HG02623 (cell line): Measurements from ENCODE around the gene NR1D2.
"Not testable (repeated sequence)": the region's sequence is repeated elsewhere in the genome, so short reads cannot be mapped to it uniquely, and the experiment has no call there.

Experiments used
- ATAC-seq: cut with Tn5 transposase; IDR thresholded peaks from one replicate; pipeline ENCODE4 v1.9.1; 2021; ENCODE audit warnings: moderate library complexity; ENCODE audit not compliant: unreplicated experiment

The NR1D2 gene

DNA sequence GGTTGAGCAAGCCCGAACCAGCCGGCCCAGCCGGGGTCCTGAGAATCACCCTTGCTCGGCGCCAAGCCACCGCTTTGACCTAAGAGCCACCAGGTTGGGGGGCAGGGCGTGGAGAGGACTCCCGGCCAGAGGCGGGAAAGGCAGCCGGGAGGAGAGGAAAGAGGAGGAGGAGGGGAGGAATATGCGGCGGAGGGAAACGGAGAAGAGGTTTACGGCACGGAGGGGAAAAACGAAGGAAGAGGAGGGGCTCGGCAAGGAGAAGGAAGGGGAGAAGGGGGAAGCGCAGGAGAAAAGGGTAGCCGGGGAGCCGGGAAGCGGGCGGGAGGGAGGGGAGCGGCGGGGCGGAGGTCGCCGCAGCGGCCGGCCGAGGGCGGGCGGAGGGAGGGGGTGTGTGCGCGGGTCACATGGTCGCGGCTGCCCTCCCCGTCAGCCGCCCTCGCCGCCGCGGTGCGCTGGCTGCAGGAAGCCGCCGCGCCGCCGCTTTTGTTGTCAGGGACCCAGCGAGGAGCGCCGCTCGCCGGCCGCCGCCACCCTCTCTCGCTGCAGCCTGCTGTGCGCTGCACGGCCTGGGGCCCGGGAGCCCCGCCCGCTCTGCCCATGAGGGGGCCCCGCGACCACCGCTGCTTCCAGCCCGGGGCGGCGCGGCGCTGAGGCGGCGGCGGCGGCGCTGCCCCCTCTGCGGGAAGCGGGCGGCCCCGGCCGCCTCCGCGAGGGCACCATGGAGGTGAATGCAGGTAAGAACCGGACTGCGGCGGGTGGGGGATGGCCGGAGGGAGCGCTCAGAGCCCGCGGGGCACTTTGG lies at the start of gene NR1D2:
Gene NR1D2, plus strand, starts transcription at position 426 of the 802 bp plus-strand sequence. Its CDS starts 293 bp downstream, at position 719.
- peak; percentile 55 for ATAC-seq

DNA sequence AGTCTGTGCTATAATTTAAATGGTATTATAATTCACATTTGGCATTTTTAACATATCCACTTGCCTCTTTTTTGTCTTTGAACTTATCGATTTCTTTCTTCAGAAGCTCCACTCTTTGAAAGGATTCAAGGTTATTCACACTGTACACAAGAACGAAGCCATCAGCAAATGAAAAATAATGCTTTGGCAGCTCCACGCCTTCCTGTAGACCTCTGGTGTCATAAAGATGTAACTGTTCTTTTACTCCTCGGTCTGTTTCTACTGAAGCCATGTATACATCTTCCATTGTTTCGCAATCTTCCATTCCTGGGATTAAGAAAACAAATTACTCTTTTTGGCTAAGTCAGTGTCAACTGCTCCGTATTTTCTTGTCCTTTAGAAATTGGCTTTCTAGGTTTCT lies 44.3 kb upstream of the NR1D2 start:
- no peak for ATAC-seq

DNA sequence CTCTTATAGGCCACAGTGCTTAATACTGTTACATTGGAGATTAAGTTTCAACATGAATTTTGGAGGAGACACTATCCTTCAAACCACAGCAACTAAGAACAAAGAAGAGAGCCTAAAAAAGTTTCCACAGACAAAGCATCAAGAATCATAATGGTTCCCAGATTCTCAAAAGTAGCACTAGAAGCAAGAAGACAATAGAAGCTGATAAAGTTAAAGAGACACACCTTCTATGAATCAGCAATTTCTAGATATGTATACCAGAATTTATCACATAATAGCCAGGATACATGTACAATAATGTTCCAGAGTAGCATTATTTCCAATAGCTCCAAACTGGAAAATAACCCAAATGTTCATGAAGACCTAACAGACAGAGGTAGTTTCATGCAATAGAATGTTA lies 40.5 kb upstream of the NR1D2 start:
- ATAC-seq: no peak

DNA sequence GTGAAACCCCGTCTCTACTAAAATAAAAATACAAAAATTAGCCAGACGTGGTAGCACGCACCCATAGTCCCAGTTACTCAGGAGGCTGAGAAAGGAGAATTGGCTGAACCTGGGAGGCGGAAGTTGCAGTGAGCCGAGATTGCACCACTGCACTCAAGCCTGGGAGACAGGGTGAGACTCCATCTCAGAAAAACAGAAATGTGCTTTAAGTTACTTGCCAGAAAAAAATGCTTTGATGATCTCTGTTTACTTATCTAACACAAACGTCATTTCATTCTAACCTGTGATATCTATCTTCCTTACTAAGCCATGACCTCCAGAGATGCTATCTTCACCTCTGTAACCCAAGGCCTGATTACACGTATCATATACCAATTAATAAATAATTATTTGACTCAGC lies 35.7 kb upstream of the NR1D2 start:
- no peak for ATAC-seq

DNA sequence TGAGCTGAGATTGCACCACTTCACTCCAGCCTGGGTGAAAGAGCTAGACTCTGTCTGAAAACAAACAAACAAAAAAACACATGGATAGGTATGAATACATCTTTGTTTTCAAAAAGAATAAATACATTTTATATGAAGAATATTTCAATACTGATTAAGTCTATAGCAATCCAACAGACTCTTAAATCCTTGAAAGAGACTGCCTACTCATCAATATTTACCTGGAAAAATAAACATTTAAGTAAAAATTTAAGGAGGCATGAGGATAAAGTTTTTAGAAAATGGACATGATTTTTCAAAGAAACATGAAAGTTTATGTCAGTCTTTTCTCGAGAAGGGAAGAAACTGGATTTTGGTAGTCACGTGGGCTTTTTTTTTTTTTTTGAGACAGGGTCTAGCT lies 33.7 kb upstream of the NR1D2 start:
- ATAC-seq: no peak

DNA sequence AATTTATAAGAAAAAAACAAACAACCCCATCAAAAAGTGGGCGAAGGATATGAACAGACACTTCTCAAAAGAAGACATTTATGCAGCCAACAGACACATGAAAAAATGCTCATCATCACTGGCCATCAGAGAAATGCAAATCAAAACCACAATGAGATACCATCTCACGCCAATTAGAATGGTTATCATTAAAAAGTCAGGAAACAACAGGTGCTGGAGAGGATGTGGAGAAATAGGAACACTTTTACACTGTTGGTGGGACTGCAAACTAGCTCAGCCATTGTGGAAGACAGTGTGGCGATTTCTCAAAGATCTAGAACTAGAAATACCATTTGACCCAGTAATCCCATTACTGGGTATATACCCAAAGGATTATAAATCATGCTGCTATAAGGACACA lies 32.8 kb upstream of the NR1D2 start:
- not testable (repeated sequence) for ATAC-seq

DNA sequence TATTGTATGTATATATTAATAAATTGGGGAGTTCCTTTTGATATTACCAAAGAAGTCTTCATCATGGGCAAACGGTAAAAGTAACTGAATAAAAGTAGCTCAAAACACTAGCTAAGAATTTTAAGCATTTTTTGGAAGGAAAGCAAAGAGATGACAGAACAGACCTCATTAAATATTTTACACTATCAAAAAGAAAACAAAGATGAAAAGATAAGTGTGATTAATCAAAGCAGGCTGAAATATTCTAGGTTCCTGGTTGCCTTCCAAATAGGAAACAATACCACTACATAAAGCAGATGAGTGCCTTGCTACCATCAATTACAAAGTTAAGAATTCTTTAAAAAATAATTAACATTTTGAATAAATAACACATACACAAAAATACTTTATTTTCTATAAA lies 31.9 kb upstream of the NR1D2 start:
- ATAC-seq: no peak

DNA sequence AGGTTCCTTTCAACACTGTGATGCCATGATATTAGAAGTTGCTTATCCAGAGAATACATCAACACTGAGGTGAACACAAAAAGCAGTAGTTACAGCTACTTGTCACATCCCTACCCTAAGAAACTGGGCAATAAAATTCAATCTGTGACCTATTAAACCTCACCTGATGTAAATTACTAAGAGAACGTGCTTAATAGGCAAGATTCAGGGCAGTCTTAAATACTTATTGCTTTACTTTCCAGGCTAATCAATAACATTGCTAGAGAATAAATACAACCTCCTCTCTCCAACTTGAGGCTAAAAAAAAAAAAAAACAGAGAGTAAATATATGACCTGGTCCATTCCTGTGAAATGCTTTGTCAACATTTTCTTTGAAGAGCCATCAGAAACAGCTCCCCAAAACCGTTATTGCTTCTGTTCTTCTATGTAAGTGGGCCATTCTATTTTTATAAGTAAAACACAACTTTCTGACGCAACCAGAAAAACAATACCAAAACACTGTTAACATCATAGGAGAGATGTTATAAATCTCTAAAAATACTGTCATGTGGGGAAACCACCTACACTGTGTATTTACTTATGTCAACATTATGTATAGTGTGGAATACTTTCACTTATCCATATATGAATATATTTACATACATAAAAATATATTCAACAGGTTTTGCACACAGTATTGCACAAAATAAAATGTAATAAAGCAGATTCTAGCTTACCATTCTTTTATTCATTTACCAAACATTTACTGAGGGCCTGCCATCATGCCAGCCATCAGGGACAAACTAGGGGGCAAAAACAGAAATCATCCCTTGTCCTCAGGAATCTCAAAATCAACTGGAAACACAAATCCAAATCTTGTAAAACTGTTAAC lies 31.0 kb upstream of the NR1D2 start:
- ATAC-seq: no peak

DNA sequence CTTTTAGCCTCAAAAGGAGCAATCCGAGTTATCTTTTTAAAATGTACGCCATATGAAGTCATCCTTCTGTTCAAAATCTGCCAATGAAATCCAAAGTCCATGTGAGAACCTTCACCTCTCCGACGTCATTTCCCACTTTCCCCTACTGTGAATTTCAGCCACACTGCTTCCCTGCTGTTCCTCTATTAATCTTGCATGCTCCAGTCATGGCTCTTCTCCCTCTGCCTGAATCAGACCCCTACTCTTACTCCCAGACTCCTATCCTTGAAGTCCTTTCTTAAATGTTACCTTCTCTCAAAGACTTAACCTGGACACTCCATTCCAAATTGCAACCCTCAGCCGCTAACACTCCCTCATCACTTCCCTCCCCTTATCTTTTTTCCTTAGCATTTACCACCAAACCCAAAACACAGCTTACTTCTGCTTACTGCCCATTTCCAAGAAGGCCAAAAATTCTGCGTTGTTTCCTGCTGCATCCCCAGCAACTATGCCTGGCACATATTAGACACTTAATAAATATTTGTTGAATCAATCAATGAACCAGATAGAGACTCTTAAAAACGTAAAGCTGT lies 29.5 kb upstream of the NR1D2 start:
- no peak for ATAC-seq

DNA sequence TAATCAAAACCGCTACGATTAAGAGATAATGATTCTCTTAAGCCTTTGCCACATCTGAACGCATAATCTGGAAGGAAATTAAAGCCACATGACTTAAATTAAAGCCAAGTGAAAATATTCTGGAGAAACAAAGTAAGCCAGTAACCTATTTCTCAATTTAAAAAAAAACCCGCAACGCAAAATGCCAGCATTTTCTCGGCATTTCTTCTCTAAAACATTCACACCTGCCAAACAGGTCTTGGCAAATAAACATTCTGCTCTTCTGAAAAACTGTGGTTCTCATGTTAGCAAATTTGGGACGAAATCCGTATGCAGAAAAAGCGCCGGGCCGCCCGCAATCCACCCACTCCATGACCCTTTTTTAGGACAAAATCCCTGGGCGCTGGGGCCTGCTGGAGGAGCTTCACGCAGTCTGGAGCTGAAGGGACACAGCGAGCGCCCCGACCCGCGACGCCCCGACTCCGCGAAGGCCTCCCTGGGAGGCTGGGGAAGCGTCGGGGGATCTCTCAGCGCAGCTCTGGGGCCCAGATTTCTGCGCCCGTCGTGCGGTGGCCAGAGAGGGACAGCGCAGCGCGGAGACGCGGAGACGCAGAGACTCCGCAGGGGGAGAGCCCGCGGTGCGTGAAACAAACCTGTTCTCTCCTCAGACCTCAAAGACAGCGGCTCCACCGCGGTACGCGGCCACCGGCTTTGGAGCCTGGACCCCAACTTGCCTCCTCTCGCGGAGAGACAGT lies 28.8 kb upstream of the NR1D2 start:
- peak; percentile 37 for ATAC-seq

DNA sequence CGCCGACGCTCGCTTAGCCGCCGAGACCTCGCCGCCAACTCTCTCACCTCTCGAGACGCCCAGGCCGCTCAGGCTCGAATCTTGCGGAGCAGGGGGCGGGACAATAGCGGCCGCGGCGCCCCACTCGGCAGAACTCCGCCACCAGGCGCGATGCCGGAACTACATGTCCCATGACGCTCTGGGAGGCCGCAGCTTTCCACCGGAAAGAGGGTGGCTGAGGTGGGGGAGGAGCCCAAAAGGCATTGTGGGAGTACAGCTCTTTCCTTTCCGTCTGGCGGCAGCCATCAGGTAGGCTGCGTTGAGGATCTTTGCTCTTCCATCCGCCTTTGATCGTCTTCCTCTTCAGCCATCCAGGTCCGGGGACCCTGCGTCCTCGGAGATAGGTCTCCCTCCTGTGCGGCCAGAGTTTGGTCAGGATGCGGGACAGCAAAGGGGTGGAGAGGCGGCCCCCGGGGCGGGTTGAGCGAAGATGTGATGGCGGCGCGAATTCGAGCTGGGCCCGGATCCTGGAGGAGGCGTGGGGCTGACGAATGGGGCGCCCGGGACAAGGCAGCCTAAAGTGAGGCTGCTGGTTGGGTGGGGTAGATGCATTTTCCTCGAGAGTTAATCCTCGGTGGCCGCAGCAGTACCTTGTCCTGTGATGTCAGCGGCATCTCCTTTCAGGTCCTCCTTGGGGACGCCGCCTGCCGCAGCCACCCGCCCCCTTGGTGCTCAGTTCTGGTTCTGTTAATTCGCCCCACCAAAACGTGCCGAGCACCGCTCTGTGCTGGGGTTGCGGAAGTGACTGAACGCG lies 28.0 kb upstream of the NR1D2 start, which contains the start of the genes NKIRAS1 and RPL15:
Gene NKIRAS1, minus strand, starts transcription at position 105 of the 793 bp plus-strand sequence. CDS start 6,086 bp downstream, outside the sequence.
Gene RPL15, plus strand, starts transcription at position 247 of the 793 bp plus-strand sequence. CDS start 728 bp downstream, outside the sequence.
- peak; percentile 91 for ATAC-seq

DNA sequence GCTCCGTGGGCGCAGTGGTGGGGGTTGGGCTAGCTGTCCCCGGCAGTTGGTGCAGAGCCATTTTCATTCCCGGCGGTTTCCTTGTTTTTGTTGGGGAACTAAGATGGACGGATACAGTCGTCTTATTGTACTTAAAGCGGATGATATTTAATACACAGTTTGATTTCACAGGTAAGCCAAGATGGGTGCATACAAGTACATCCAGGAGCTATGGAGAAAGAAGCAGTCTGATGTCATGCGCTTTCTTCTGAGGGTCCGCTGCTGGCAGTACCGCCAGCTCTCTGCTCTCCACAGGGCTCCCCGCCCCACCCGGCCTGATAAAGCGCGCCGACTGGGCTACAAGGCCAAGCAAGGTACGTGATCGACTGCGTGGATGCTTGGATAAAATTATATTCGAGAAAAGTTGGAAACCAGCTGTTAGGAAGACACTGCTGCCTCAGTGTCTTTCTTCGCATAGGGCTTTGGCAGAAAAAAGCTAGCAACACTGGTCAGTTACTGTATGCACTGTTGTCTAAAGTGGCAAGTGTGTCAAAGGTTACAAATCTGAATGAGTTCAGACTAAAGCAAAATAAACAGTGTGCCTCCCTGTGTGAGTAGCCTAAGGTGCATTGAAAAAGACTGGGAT lies 27.3 kb upstream of the NR1D2 start:
- not testable (repeated sequence) for ATAC-seq

DNA sequence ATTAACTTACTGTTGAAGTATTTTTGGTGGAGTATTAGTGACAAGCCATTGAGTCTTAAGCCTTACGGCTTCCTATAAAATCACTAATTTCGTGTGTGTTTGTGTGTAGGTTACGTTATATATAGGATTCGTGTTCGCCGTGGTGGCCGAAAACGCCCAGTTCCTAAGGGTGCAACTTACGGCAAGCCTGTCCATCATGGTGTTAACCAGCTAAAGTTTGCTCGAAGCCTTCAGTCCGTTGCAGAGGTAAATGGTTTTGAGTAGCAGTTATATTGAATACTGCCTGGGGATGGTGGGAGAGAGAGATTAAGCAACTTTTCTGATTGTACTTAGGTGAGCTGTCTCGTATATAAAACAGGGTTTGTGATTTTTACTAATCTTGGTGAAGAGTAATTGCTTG lies 26.8 kb upstream of the NR1D2 start:
- ATAC-seq: not testable (repeated sequence)

DNA sequence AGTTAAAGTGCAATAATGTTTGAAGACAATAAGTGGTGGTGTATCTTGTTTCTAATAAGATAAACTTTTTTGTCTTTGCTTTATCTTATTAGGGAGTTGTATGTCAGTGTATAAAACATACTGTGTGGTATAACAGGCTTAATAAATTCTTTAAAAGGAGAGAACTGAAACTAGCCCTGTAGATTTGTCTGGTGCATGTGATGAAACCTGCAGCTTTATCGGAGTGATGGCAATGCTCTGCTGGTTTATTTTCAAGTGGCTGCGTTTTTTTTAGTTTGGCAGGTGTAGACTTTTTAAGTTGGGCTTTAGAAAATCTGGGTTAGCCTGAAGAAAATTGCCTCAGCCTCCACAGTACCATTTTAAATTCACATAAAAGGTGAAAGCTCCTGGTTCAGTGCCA lies 25.5 kb upstream of the NR1D2 start:
- ATAC-seq: no peak

DNA sequence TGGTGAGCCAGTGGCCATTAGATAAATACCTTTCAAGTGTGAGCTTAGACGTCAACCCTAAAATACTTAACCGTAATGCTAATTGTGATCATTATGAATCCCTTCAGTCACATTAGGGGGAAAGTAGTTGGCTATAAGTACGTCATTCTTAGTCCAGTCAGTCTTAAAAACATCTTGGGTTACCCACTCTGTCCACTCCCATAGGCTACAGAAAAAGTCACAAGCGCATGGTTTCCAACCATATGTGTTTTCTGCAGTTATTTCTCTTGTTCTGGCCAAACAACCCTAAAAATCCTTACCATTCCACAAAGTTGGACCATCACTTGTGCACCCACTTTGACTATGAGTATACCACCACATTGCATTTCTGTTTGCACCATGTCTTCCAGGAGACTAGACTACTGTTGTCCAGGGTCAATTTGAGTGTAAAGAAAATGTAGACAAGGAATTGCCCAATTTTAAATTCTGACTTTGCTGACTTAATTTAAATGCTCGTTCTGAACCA lies 24.9 kb upstream of the NR1D2 start:
- ATAC-seq: no peak

DNA sequence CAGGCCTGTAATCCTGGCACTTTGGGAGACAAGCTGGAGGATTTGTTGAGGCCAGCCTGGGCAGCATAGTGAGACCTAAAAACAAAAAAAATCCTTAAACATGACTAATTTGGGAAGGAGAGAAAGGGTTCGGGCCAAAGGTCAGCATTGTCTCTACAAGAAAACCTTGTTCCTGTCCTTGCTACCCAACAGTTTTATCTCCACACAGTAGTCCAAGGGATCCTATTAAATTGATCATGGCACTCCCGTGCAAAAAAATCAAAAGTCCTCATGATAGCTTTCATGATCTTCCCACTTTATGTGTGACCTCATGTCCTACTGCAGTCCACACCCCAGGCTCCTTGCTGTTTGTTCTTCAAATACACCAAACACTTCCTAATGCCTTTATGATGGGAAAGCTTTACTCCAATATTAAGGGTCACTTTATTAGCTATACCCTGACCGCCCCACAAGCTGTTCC lies 24.0 kb upstream of the NR1D2 start:
- no peak for ATAC-seq

DNA sequence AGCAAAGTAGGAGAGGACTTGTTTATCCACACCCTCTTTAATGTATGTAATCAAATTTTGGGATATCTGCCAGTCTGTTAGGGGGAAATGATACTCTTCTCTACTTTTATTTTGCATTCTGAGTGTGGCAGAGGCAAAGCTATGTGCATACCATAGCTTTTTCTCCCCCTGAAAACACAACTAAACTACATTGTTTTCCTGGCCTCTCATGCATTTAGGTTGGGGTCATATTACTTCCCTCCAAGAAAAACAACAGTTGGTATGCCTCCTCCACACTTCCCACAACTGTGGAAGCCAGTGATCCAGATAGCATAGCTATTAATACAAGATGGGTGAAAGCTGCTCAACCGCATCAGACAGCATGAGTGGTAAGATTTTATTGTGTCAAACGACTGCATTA lies 21.3 kb upstream of the NR1D2 start:
- no peak for ATAC-seq

DNA sequence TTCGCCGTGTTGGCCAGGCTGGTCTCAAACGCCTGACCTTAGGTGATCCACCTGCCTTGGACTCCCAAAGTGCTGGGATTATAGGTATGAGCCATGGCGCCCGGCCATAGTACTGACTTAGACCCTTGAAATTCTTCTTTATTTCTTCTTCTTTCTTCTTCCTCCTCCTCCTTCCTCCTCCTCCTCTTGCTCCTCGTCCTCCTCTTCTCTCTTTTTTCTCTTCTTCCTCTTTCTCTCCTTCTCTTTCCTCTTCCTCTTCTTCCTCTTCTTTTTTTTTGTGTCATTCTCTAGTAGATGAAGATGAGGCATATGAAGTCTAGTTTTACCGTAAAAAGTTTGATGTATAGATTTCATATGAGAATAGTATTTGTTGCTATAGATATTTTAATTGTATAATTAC lies 18.8 kb upstream of the NR1D2 start:
- ATAC-seq: no peak

DNA sequence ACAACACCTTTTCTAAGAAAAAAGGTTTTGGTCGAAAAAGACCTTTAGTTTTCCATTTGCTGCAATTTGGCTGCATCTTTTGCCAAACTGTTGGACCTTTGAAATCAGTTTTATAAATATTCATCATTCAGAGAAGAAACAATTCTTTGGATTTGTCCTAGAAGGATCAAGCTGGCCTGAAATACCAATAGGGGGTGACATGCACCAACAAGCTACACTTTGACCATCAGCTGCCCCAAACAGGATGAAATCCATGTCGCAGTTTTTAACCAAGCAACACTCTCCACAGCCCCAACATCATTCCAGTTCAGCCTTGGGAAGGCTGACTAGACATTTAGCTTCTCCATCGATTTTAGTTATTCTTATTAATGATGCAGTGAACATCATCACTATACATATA lies 18.4 kb upstream of the NR1D2 start:
- no peak for ATAC-seq
